Omental fat pad (tissue), 4 donors: Measurements from ENCODE around the gene AXIN2. TPM values are rescaled to one million over a fixed set of nuclear protein-coding genes. Genes with fewer than 3 reads are reported as not detected.

Experiments used
- ATAC-seq: fragments of 150-250 bp; one replicate; pipeline ENCODE4 v1.9.1; 2016; ENCODE audit warnings: mild to moderate bottlenecking, moderate library complexity; ENCODE audit not compliant: low FRiP score
- DNase-seq: peaks from one replicate; pipeline ENCODE4 v3.0.0-alpha.2; 2019; ENCODE audit warnings: low spot score
- total RNA-seq, 4 donors: library from RNA; depleted of rRNA; stranded (reverse); fragments of >200 nt; gene quantifications; one replicate each; pipeline ENCODE4 v1.1.0, GENCODE V29; 2016
- TF ChIP-seq, protein P1 (sequence below), 3 donors: fragments of 450-650 bp; IDR thresholded peaks; one replicate each; pipeline ENCODE4 v1.5.1; 2016 to 2017; ENCODE audit warnings: antibody characterized with exemption in 3 of 3, mild to moderate bottlenecking in 3 of 3, moderate library complexity in 2 of 3

AXIN2 gene
- total RNA-seq, 4 donors from 2014 or later: 8.3 to 20.2 (median 11.2) TPM

DNA sequence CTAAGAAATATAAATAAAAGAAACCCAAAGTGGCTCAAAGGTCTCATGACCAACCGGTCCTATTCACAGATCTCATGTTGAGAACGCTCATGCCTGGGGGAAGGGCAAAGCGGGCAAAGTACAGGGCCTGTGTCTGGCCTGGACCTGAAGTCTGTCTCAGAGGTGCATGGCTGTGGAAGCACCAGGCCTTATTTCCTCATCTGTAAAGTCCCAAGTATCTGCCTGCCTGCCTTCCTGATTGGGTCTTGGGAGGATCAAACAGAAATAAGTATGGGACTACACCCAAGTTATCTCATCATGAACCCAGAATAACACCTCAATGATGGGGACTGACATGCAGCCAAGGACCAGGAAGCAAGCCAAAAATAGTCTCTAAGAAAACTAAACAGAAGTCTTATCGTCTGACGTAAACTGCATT, 14.2 kb downstream of the AXIN2 start:
- peak; percentile 45 for ATAC-seq
- TF ChIP-seq, protein P1, sequence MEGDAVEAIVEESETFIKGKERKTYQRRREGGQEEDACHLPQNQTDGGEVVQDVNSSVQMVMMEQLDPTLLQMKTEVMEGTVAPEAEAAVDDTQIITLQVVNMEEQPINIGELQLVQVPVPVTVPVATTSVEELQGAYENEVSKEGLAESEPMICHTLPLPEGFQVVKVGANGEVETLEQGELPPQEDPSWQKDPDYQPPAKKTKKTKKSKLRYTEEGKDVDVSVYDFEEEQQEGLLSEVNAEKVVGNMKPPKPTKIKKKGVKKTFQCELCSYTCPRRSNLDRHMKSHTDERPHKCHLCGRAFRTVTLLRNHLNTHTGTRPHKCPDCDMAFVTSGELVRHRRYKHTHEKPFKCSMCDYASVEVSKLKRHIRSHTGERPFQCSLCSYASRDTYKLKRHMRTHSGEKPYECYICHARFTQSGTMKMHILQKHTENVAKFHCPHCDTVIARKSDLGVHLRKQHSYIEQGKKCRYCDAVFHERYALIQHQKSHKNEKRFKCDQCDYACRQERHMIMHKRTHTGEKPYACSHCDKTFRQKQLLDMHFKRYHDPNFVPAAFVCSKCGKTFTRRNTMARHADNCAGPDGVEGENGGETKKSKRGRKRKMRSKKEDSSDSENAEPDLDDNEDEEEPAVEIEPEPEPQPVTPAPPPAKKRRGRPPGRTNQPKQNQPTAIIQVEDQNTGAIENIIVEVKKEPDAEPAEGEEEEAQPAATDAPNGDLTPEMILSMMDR (IDR thresholded peaks at IDR 0.05): no peak
- DNase-seq: no peak

DNA sequence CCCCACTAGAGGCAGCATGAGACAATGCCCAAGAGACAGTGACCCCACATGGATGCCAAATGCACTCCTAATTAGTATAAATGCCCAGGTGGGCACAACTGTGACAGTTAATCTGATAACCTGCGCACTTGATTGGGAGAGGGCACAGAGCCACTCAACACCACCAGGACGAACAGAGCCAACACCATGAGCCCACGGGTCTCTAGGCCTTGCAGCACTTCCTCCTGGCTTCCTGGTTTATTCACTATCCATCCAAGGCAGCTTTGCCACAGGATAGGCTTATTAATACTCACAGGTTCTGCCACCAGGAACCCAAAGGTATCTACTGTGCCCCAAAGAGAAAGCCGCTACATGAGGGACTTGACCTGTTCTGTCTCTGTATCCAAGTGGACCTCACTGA, 14.9 kb downstream of the AXIN2 start:
- TF ChIP-seq, protein P1 (IDR thresholded peaks at IDR 0.05): no peak
- DNase-seq (no peak), ATAC-seq (no peak)

GRCh38 chr17:65545705-65546523, 15.5 kb downstream of the AXIN2 start:
- no peak for DNase-seq
- TF ChIP-seq, protein P1 (IDR thresholded peaks at IDR 0.05): no peak

DNA sequence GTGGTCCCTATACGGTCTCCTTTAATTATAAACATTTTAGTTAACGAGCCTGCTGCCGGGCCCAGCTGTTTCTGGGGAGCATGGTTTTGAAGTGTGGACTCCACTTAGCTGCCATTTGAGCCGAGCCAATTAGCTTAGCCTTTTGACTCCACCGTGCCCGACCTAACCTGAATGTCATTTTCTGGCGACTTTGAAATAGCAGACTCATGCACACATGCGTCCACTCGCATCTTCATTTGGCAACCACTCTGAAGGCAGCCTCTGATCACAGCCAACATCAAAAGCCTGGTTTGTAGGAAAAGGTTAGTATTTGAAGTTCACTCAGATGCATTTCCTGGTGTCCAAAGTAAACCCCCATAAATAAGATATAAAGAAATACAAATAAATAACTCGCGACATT, 16.8 kb downstream of the AXIN2 start:
- TF ChIP-seq, protein P1 (IDR thresholded peaks at IDR 0.05): no peak
- no peak for ATAC-seq
- no peak for DNase-seq

More at GRCh38 chr17:65545705-65546523, 15.5 kb downstream of the AXIN2 start:
- ATAC-seq: no peak

DNA sequence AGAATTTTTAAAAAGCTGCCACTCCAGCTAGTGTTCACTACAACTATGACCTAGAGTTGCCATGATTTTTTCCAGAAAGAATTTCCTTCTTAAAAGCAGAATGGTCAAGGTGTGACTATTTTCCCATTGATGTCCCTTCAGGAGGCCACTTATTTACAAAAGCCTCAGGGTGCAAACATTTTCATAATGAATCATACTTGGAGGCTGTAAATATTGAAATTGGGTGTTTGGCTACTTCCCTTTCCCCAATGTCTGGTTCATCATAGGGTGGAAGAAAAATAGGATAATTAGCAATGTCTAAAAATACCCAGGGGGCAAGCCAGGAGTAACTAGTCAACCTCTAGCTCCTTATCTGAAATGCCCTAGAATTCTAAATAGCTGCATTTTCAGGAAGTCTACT, 18.8 kb downstream of the AXIN2 start:
- DNase-seq (no peak), ATAC-seq (no peak)
- TF ChIP-seq, protein P1 (IDR thresholded peaks at IDR 0.05): no peak

- no peak for ATAC-seq
- DNase-seq: no peak
- TF ChIP-seq, protein P1 (IDR thresholded peaks at IDR 0.05): no peak
Measured at GRCh38 chr17:65542067-65542466, 19.4 kb downstream of the AXIN2 start.

GRCh38 chr17:65541453-65541852, 20.0 kb downstream of the AXIN2 start:
- ATAC-seq (no peak), DNase-seq (no peak)
- TF ChIP-seq, protein P1 (IDR thresholded peaks at IDR 0.05): no peak
